GM20431 (cell line): ENCODE results near the gene TMEFF1.
"Not testable (repeated sequence)": the region's sequence is repeated elsewhere in the genome, so short reads cannot be mapped to it uniquely, and the experiment has no call there.

Experiments
- in situ Hi-C: fragments of 300-500 bp; cut with MseI, MboI; formaldehyde crosslinking; loops from one replicate; pipeline ENCODE4 v1.15.0; 2020; ENCODE audit warnings: low sequenced_read_pairs; ENCODE audit not compliant: unreplicated experiment

TMEFF1 gene, protein sequence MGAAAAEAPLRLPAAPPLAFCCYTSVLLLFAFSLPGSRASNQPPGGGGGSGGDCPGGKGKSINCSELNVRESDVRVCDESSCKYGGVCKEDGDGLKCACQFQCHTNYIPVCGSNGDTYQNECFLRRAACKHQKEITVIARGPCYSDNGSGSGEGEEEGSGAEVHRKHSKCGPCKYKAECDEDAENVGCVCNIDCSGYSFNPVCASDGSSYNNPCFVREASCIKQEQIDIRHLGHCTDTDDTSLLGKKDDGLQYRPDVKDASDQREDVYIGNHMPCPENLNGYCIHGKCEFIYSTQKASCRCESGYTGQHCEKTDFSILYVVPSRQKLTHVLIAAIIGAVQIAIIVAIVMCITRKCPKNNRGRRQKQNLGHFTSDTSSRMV

DNA sequence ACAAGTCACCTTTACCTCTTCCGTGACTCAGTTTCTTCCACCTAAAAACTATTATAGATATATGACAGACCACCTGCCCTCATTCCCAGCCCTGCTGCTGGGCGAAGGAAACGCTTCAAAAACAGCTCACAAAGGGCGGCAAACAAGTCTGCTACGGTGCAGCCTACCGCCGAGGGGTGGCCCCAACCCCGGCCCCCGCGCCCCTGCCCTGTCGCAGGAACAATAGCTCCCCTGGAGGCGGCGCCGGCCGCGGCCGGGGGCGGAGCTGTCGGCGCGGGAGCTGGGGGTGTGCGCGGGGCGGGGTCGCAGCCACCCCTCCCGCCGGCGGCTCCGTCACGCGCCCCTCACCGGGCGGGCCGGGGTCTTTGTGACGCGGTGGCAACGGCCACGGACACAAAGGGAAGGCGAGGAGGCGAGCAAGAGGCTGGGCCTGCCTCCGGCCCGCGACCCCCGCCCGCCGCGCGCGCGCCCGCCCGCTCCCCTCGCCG is at the start of gene TMEFF1:
TMEFF1 (plus strand) TSS at position 362 of the 488 bp plus-strand sequence. CDS start 396 bp downstream, outside the sequence.
- in situ Hi-C loops, result no loop called here

DNA sequence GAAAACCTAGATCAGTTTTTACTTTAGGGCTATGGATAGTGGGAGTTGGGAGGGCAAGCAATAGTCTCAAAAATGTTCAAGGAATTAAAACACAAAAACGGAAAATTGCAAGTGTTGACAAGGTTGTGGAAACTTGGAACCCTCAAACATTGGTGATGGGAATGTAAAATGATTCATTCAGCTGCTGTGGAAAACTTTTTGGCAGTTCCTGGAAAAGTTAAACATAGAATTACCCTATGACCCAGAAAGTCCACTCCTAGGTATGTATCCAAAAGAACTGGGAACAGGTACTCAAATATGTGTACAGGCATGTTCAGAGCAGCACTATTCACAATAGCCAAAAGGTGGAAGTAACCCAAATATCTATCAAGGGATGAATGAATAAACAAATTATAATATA is 47.2 kb upstream of the TMEFF1 start:
- in situ Hi-C loops, result no loop called here

DNA sequence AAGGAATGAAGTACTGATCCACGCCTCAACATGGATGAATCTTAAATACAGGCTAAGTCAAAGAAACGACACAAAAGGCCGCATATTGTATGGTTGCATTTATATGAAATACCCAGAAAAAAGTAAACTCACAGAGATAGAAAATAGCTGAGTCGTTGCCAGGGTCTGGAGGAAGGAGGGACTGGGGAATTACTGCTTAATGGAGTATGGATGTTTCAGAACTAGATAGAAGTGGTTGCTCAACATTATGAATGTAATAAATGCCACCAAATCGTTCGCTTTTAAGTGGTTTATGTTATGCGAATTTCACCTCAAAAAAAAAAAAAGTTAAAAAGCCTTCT is 46.8 kb upstream of the TMEFF1 start:
- in situ Hi-C loops, result no loop called here

DNA sequence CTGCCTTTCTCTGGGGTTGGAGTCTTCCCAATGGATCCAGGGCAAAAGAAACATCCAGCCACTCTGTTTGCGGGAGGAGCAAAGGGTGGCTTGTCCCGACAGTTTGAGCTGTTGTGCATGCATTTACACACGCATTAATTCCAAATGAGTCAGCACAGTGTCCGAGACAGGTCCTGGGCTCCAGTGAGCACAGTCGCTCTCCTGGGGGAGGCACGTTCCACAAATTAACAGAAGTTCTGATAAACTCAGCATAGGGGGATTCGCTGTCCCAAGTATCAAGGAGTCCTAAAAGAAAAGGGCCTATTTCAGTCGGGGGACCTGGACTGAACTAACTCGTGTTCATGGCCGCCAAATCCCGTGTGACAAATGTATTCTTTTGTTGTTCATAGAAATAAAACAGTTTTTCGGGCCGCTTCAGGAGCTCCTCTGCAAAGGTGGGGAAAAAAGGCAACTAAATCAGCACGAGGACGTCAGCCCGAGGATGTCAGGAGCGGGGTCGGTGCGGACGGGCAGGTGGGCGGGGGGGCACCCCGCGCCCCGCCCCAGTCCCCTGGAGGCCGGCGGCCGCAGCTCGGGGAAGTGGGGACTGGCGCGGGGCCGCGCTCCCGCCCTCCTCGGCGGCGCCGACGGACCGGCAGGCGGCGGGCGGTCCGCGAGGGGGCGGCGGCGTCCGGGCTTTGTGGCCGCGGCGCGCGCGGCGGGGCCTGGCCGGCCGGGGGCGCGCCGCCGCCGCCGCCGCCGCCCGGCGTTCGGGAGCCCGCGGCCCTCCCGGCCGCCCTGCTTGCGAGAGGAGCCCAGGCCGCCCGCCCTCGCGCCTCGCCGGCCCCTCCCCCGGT is 46.2 kb upstream of the TMEFF1 start, which contains the start of gene MSANTD3:
MSANTD3 (plus strand) TSS at position 614 of the 836 bp plus-strand sequence. CDS start 14,796 bp downstream, outside the sequence.
- in situ Hi-C loops, result no loop called here

DNA sequence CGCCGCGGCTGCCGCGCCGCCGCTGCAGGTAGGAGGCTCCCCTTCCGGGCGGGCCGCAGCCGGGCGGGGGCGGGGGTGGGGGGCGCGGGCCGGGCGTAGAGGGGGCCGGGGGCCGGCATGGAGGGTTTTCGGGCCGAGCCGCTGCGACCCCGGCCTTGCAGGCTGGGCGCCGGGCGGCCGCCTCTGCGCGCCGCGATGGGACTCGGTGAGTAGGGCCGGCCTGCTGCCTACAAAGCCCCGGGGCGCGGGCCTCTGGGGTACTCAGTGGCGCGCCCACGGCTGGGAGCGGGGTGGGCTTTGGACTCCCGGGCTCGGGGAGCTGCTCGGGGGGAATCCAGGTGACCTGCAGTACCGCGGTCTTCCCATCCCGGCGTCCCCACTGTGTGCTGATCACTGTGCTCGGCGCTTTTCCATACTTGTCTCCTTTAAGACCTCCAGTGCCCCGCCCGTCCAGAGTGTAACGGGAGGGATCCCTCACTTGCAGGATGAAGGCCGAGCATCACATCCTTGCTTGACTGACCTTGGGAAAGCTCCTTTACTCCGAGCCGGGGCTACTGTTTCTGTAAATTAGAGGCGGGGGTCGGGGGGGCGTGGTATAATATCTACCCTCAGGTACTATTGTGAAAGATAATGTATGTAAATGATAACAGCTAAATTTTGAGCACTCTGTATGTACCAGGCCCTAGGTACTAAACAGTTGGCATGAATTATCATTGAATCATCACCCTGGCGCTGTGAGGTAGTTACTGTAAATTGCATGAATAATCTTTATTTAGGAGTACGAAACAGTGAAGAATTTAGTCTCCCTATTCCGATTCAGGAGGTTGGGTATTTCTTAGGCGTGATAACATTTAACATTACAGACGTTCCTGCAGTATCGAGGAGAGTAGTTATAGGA is 45.3 kb upstream of the TMEFF1 start:
- in situ Hi-C loops, result no loop called here

DNA sequence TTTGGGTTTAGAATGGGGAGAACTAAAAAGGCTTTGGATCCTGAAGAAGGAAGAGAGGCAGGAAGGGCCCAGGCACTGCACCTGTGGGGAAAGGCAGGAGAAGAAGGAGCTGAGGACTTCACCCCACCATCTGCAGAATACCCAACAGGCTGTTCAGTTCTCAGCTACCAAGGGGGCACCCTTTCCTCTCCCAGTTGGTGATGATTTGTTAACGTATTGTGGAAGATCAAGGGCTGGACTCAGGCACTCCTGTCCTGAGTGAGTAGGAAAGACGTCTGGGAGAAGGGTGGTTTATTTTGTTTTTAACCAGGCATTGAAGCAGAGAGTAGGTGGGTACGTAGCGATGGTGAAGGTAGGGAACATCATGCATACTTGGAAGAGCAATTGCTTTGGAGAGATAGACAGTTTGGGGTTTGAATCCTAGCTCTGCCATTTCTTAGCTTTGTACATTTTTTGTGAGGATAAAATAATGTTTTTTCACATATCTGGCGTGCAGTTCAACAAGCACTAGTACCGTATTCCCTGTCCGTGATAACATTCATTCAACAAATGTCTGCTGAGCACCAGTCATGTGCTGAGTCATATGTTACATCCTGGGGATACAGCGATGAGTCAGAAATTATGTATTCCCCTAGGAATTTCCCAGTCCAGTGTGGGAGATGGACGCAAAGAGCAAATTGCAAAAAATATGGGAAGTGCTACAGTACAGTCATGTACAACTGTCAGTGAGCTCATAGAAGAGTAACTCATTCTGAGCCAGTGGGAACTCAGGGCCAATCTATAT is 43.9 kb upstream of the TMEFF1 start:
- in situ Hi-C loops, result no loop called here

DNA sequence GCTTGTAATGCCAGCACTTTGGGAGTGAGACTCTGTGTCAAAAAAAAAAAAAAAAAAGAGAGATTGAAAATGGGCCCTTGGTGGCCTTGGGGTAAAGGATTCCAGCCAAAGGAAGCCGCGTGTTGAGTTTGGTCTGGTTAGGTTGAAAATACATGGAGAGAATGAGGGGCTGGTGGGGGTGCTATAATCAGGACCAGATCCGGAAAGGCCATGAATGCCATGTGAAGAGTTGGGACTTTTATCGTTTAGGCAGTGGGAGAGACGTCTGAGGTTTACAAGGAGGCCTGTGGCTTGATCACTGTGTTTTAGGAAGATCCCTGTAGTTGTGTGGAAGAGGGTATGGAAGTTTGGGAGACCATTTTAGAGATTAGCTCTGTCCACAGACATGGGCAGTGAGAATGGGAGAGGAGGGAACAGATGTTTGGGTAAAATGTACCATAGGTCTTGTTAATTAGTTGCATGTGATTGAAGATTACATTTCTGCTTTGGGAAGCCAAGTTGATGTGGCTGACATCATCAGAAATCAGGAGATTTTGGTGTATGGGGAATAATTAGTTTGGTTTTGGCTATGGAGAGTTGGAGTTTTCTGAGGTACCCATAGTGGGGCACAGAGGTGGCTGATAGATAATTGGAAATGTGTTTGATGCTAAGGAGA is 42.5 kb upstream of the TMEFF1 start:
- in situ Hi-C loops, result no loop called here

DNA sequence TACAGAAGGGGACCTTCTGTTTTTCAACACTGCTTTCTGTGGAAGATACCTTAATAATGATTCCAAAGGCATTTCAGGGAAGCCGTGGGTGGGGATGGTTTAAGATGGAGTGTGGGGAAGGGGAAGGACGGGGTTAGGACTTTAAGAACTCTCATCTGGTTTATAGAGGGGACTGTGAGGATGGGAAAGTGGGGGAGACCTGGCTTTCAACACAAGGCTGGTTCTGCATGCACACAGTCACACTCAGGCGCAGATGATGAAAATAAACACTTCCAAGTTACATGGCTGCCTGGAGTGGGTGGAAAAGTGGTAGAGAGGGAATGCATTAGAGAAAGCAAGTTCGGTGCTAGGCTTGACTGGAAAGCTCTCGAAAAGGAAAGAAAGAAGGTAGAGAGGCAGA is 41.1 kb upstream of the TMEFF1 start:
- in situ Hi-C loops, result no loop called here

DNA sequence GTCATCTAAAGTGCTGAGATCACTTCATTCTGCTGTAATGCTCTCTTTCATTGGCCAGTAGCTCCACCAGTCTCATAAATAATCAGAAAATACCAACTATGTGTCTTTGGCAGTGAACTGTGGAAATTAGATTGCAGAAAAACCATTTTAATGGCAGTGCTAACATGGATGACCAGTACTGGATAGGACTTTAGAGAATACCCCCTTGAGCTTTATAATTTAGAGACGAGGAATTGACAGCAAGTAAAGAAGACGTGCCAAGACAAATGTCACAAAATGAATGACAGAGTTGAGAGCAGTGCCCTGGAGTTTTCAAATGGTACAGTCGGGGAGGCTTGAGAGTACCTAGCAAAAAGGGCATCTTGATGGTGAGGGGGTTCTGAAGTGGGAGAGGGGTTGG is 40.2 kb upstream of the TMEFF1 start:
- in situ Hi-C loops, result no loop called here

DNA sequence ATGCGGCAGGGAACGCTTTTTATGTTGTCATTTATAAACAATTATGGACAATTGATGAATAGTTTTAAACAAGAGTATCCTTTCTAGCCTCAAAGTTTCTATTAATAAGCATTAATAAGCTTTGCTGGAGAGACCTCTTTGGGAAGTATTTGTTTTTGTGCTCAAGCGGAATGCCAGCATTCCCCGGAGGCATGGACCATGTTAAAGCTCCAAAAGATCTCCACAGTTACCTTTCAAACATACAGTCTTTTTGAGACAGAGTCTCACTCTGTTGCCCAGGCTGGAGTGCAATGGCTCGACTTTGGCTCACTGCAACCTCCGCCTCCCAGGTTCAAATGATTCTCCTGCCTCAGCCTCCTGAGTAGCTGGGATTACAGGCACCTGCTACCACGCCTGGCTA is 36.4 kb upstream of the TMEFF1 start:
- in situ Hi-C loops, result no loop called here

DNA sequence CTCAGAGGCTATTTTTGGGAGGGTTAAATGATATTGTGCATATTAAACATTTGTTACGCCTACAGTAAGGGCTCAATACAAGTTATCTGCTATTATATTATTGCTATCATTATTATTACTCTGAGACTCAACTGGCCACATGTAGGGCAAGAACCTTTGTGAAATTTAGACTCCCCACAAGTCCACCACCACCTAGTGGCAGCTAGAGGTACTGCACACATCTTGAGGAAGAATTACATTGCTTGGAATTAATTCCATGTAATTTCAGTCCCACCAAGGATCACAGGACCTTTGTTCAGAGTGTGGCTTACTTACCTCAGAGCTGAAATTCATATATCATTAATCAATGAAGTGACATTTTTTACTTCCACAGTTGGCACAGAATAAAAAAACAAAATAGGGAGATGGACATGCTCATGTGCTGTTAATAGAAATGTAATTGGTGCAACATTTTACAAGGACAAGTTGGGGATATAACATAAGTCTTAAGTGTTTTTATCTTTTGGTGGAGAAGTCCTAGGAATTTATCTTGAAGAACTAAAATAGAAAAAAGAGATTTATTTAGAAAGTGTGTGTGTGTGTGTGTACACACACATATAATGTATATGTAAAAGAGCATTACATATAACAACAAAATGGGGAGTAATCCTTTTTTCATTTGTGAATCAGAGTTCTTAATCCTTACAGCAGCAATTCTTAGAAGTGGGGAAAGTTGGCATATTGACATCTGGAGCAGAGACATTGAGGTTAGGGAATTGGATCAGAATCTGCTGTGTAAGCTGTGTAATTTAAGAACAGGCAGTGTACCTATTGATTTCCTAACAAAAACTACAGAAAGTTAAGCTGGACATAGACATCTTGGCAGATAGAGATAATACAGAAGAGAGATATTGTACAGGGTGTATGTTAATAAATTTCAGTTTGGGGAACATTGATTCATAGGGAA is 34.8 kb upstream of the TMEFF1 start:
- in situ Hi-C loops, result no loop called here

DNA sequence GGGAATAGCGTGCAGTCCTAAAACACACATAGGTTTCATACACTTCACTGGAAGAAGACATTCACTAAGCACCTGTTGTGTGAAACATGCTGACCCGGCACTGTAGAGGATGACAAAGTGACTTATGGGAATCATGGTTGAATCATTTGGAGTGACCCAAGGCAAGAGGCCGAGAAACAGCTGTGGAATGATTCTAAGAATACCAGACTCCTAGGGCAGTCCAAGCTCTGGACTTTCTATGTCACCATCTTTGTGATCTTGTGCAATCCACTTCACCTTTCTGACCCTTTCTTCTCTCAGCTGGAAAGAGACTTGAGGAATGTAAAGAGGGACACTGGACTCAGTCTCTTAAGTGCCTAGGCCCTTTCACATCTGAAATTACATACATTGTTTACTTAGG is 32.9 kb upstream of the TMEFF1 start:
- in situ Hi-C loops, result no loop called here

DNA sequence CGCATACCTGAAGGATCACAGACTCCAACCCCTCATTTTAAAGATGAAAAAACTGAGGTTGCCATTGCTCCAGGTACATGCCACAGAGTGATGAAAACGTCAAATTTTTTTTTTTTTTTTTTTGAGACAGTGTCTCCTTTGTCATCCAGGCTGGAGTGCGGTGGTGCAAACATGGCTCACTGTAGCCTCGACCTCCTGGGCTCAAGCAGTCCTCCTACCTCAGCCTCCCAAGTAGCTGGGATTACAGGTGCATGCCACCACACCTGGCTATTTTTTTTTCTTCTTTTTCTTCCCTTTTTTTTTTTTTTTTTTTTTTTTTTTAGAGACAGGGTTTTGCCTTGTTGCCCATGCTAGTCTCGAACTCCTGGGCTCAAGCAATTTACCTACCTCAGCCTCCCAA is 32.5 kb upstream of the TMEFF1 start:
- in situ Hi-C loops, result not testable (repeated sequence)

DNA sequence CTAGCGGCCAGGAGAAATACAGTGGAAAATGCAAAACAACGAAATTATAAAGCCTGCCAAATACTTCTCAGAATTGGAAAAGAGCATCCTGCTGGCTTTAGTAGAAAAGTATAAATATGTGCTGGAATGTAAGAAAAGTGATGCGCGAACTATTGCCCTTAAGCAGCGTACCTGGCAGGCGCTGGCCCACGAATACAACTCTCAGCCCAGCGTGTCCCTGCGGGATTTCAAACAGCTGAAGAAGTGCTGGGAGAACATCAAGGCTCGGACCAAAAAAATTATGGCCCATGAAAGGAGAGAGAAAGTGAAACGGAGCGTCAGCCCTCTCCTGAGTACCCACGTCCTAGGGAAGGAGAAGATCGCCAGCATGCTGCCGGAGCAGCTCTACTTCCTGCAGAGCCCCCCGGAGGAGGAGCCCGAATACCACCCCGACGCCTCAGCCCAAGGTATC is 31.0 kb upstream of the TMEFF1 start:
- in situ Hi-C loops, result no loop called here

DNA sequence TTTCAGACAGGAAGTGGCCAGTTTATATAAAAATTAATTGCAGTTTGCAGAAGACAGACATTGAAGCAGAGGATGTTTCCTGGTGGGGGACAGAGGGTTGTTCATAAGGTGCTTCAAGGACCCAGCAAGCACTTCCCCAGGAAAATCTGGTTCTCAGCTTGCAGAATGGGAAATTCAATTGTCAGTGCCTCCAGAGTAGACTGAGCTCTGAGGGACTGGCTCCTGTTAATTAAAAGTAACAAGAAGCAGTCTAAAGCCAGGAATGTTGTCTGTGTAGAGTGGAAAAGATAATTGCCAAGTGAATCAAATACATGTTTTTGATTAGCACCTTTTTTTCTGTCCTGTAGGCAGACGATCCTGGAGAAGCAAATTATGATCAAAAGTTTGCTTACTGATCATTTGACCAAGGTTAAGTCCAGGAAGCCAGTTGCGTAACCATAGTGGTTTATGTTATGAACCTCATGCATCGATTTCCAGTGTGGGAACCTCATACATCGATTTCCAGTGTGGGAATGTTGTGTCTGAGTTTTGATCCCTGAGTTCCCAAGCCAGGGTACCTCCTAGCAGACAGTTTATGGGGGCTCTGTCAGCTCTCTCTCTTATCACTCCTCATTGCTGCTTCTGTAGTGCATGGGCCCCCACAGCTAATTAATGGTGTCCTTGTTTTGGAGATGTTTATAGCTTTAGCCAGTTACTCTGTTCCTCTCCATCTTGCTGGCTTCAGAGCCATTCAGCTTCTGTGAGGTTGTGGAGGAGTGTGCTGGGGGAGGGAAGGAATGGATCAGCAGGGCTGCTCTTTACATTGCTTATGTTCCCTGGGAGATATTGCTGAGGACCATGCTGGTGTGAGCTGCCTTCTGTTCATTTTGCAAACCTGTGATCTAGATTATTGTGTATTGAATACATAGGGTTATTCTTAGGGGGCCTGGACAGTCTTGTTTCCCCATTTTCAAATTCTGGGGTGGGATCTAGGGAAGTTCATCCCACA is 28.9 kb upstream of the TMEFF1 start:
- in situ Hi-C loops, result no loop called here

DNA sequence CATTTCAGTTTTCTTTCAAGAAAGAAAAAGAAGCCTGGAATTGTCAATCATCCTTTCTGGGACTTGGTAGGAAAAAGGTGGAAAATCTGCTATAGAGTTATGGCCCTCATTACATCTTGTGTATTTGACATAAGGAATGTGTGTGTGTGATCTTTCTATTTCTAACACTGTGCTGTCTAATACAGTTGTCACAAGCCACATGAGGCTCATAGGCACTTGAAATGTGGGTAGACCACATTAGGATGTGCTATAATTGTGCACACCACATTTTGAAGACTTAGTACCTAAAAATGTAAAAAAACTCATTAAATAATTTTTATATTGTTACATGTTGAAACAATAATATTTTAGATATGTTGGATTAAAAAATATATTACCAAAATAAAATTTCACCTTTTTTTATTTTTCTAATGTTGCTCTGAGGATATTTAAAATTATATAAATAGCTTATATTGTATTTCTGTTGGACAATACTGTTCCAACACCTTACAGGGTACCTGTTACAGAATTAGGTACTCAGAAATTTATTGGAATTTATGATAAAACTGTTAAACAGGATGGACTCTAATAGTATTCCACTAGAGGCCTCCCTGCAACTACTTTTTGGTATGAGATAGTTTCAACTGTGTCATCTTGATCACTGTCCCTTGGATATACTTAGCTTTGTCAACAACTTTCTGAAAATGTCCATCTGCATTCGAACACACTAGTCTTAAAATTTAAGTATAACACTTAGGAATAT is 27.6 kb upstream of the TMEFF1 start:
- in situ Hi-C loops, result no loop called here
